ENCODE results near the gene KCNH1.

The KCNH1 gene

GRCh38 chr1:210698661-210699060, 435.3 kb downstream of the KCNH1 start:
- intact Hi-C loops (cut with DNase I) = no loop called here
- peak in 1 of 10 donors; percentile 39 for DNase-seq

GRCh38 chr1:210697185-210697584, 436.8 kb downstream of the KCNH1 start:
- intact Hi-C loops (cut with DNase I) = no loop called here
- no peak for DNase-seq

- no peak for DNase-seq
- intact Hi-C loops (cut with DNase I) = no loop called here
Observed at GRCh38 chr1:210696709-210697108, 437.2 kb downstream of the KCNH1 start.

GRCh38 chr1:210695026-210695425, 438.9 kb downstream of the KCNH1 start:
- no peak for DNase-seq
- intact Hi-C loops (cut with DNase I) = no loop called here

- DNase-seq = no peak
- intact Hi-C loops (cut with DNase I) = no loop called here
Observed at GRCh38 chr1:210692796-210693195, 441.2 kb downstream of the KCNH1 start.

GRCh38 chr1:210691039-210691610, 442.8 kb downstream of the KCNH1 start:
- intact Hi-C loops (cut with DNase I) = no loop called here
- no peak for DNase-seq

- intact Hi-C loops (cut with DNase I) = no loop called here
- DNase-seq = no peak
Observed at GRCh38 chr1:210690236-210690635, 443.7 kb downstream of the KCNH1 start.

- intact Hi-C loops (cut with DNase I) = no loop called here
- no peak for DNase-seq
Observed at GRCh38 chr1:210689826-210690225, 444.1 kb downstream of the KCNH1 start.

- peak in 1 of 10 donors; percentile 28 for DNase-seq
- intact Hi-C loops (cut with DNase I) = no loop called here
Observed at GRCh38 chr1:210688512-210689234, 445.3 kb downstream of the KCNH1 start.

GRCh38 chr1:210687582-210688279, 446.2 kb downstream of the KCNH1 start:
- intact Hi-C loops (cut with DNase I) = no loop called here
- DNase-seq = peak in 8 of 10 donors; percentile 25 to 91 (median 56)

- intact Hi-C loops (cut with DNase I) = no loop called here
- DNase-seq = no peak
Observed at GRCh38 chr1:210686841-210687240, 447.1 kb downstream of the KCNH1 start.

GRCh38 chr1:210685295-210685650, 448.7 kb downstream of the KCNH1 start:
- peak in 1 of 10 donors; percentile 56 for DNase-seq
- intact Hi-C loops (cut with DNase I) = no loop called here

GRCh38 chr1:210684466-210685294, 449.3 kb downstream of the KCNH1 start:
- DNase-seq = no peak
- intact Hi-C loops (cut with DNase I) = no loop called here

GRCh38 chr1:210683403-210684047, 450.4 kb downstream of the KCNH1 start:
- intact Hi-C loops (cut with DNase I) = no loop called here
- DNase-seq = peak in 1 of 10 donors; percentile 85

- no peak for DNase-seq
- intact Hi-C loops (cut with DNase I) = no loop called here
Observed at GRCh38 chr1:210681158-210681557, 452.8 kb downstream of the KCNH1 start.

GRCh38 chr1:210678306-210678705, 455.6 kb downstream of the KCNH1 start:
- intact Hi-C loops (cut with DNase I) = no loop called here
- DNase-seq = no peak

- intact Hi-C loops (cut with DNase I) = no loop called here
- DNase-seq = no peak
Observed at GRCh38 chr1:210677533-210677932, 456.4 kb downstream of the KCNH1 start.

GRCh38 chr1:210676539-210676938, 457.4 kb downstream of the KCNH1 start:
- intact Hi-C loops (cut with DNase I) = no loop called here
- DNase-seq = no peak

- intact Hi-C loops (cut with DNase I) = no loop called here
- DNase-seq = peak in 2 of 10 donors; percentile 25 to 61
Observed at GRCh38 chr1:210674151-210674550, 459.8 kb downstream of the KCNH1 start.

GRCh38 chr1:210669951-210670350, 464.0 kb downstream of the KCNH1 start:
- peak in 1 of 10 donors; percentile 49 for DNase-seq
- intact Hi-C loops (cut with DNase I) = no loop called here

Data from posterior cingulate gyrus (tissue), 11 donors.